GM23338 (cell line): Measurements from ENCODE around the gene AMPD3. TPM values are rescaled to one million over a fixed set of nuclear protein-coding genes. Genes with fewer than 3 reads are reported as not detected.
"Not testable (repeated sequence)": the region's sequence is repeated elsewhere in the genome, so short reads cannot be mapped to it uniquely, and the experiment has no call there.

Experiments
- ATAC-seq: fragments of 200-7000 bp; cut with Tn5 transposase; 3 replicates; pipeline ENCODE4 v1.9.1; 2020
- DNase-seq: peaks from one replicate; pipeline ENCODE4 v3.0.0-alpha.2; 2015; ENCODE audit warnings: low spot score
- H2AFZ ChIP-seq: fragments of 200-600 bp; sonication (generic); 2 replicates; pipeline ENCODE4 v1.8.0; 2016; ENCODE audit warnings: antibody characterized with exemption, mild to moderate bottlenecking, moderate library complexity
- H3F3A ChIP-seq: fragments of 200-600 bp; sonication (generic); replicated peaks from 2 replicates; pipeline ENCODE4 v1.8.0; 2017; ENCODE audit warnings: antibody characterized with exemption, mixed run types, low read depth
- H3K27ac ChIP-seq: fragments of 200-600 bp; sonication (generic); 2 replicates; pipeline ENCODE4 v1.6.1; 2016; ENCODE audit warnings: low read depth
- H3K27me3 ChIP-seq: fragments of 200-600 bp; sonication (generic); 2 replicates; pipeline ENCODE4 v1.8.0; 2016; ENCODE audit warnings: mild to moderate bottlenecking, mixed run types, moderate library complexity; ENCODE audit not compliant: insufficient read depth
- H3K36me3 ChIP-seq: fragments of 200-600 bp; sonication (generic); 2 replicates; pipeline ENCODE4 v1.8.0; 2016; ENCODE audit warnings: mild to moderate bottlenecking; ENCODE audit not compliant: insufficient read depth
- H3K4me1 ChIP-seq: fragments of 200-600 bp; sonication (generic); 2 replicates; pipeline ENCODE4 v1.8.0; 2016; ENCODE audit warnings: mild to moderate bottlenecking, moderate library complexity; ENCODE audit not compliant: insufficient read depth
- H3K4me2 ChIP-seq: fragments of 200-600 bp; sonication (generic); 2 replicates; pipeline ENCODE4 v1.7.1; 2017; ENCODE audit warnings: mixed run types
- H3K4me3 ChIP-seq: fragments of 200-600 bp; sonication (generic); 2 replicates; pipeline ENCODE4 v1.6.1; 2016; ENCODE audit warnings: mixed run types
- H3K79me2 ChIP-seq: fragments of 200-600 bp; sonication (generic); replicated peaks from 2 replicates; pipeline ENCODE4 v1.8.0; 2017; ENCODE audit warnings: mild to moderate bottlenecking; ENCODE audit not compliant: insufficient read depth
- H3K9me2 ChIP-seq: fragments of 200-600 bp; sonication (generic); 2 replicates; pipeline ENCODE4 v1.8.0; 2017; ENCODE audit not compliant: insufficient read depth
- H4K20me1 ChIP-seq: fragments of 200-600 bp; sonication (generic); replicated peaks from 2 replicates; pipeline ENCODE4 v1.8.0; 2017; ENCODE audit warnings: mild to moderate bottlenecking; ENCODE audit not compliant: insufficient read depth
- H3K27ac Mint-ChIP-seq: 2 replicates; pipeline ENCODE4 v1.8.0; 2020; ENCODE audit warnings: inconsistent platforms, mild to moderate bottlenecking, moderate library complexity, mixed read lengths
- H3K27me3 Mint-ChIP-seq: 3 replicates; pipeline ENCODE4 v1.8.0; 2022; ENCODE audit warnings: low read depth, mild to moderate bottlenecking, moderate library complexity, mixed read lengths, inconsistent platforms; ENCODE audit not compliant: insufficient read depth, poor library complexity
- H3K36me3 Mint-ChIP-seq: 3 replicates; pipeline ENCODE4 v1.8.0; 2021; ENCODE audit warnings: low read depth, mild to moderate bottlenecking, inconsistent platforms, moderate library complexity, mixed read lengths
- H3K4me1 Mint-ChIP-seq: 3 replicates; pipeline ENCODE4 v1.8.0; 2020; ENCODE audit warnings: mild to moderate bottlenecking, inconsistent platforms, mixed read lengths
- H3K4me3 Mint-ChIP-seq: 3 replicates; pipeline ENCODE4 v1.8.0; 2021; ENCODE audit warnings: moderate library complexity, mild to moderate bottlenecking, inconsistent platforms, mixed read lengths
- H3K9me3 Mint-ChIP-seq: 3 replicates; pipeline ENCODE4 v1.8.0; 2020; ENCODE audit warnings: moderate library complexity, mild to moderate bottlenecking, inconsistent platforms, mixed read lengths
- EZH2phosphoT487 ChIP-seq: fragments of 200-600 bp; sonication (generic); IDR thresholded peaks from one replicate; pipeline ENCODE4 v1.8.1; 2018; ENCODE audit warnings: antibody characterized with exemption; ENCODE audit not compliant: unreplicated experiment
- JUNB ChIP-seq: IDR thresholded peaks from one replicate; pipeline ENCODE4 v1.6.1; 2016; ENCODE audit warnings: antibody characterized with exemption; ENCODE audit not compliant: unreplicated experiment
- POLR2AphosphoS5 ChIP-seq: IDR thresholded peaks from 2 replicates; pipeline ENCODE4 v1.6.1; 2016; ENCODE audit warnings: antibody characterized with exemption, low read depth
- ZNF331 ChIP-seq: fragments of 250-450 bp; sonication (Bioruptor Pico); IDR thresholded peaks from 2 replicates; pipeline ENCODE4 v1.5.0; 2020; ENCODE audit warnings: low read depth, mild to moderate bottlenecking, moderate library complexity
- polyA plus RNA-seq: library from polyadenylated mRNA; unstranded; fragments of >200 nt; fragmentation: Nextera tagmentation; extraction: Ambion mirVana; gene quantifications from 2 replicates; pipeline ENCODE4 v1.2.1, GENCODE V29; 2016
- total RNA-seq: library from RNA; depleted of rRNA; stranded (reverse); fragments of >200 nt; shearing (Covaris generic); gene quantifications from 2 replicates; pipeline ENCODE4 v1.2.3, GENCODE V29; 2014
- TF ChIP-seq, protein P1 (sequence below): fragments of 250-450 bp; sonication (Bioruptor Pico); IDR thresholded peaks from 2 replicates; pipeline ENCODE4 v1.5.0; 2020; ENCODE audit warnings: mild to moderate bottlenecking, moderate library complexity

AMPD3 gene
- total and polyA plus RNA-seq, 2 experiments from 2014 or later: 1.6 to 2.1 TPM

DNA sequence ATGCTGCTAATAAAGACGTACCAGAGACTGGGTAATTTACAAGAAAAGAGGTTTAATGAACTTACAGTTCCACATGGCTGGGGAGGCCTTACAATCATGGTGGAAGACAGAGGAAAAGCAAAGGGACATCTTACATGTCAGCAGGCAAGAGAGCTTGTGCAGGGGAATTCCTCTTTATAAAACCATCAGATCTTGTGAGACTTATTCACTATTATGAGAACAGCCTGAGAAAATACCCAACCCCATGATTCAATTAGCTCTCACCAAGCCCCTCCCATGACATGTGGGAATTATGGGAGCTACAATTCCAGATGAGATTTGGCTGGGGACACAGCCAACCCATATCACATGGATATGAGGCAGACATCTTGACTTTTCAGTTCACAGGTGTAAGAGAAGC, 18.4 kb upstream of the AMPD3 start:
- H2AFZ ChIP-seq, H3F3A ChIP-seq, H3K9me3 Mint-ChIP-seq, DNase-seq, H3K27ac ChIP-seq, H3K27ac Mint-ChIP-seq, H3K4me1 Mint-ChIP-seq, H3K9me2 ChIP-seq, H4K20me1 ChIP-seq, H3K36me3 ChIP-seq, H3K36me3 Mint-ChIP-seq, H3K79me2 ChIP-seq, H3K4me1 ChIP-seq, ATAC-seq, H3K4me3 ChIP-seq, H3K4me3 Mint-ChIP-seq, H3K27me3 Mint-ChIP-seq, H3K4me2 ChIP-seq, H3K27me3 ChIP-seq: not testable (repeated sequence)

DNA sequence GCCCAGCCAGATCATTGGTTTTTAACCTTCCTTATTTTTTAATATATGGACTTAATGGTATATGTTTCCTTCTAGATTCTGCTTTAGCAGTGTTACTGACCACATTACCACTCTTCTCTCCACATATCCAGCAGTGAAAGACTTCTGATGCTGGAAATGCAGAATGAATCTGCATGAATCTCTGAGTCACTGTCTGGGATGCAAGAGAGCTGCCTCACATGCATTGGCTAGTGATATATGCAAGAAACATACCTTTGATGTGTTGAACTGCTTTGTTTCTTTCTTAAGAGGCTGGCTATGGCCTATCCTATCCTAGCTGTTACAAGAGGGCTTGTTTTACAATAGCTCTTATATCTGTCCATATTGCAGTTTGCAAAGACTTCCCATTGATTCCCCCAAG, 16.6 kb upstream of the AMPD3 start:
- no peaks in the 10 kb centered on the region for H3K9me3 Mint-ChIP-seq
- ATAC-seq: no peak
- peaks cover 2% of the 10 kb centered on the region for H3K27me3 Mint-ChIP-seq
- H3K4me1 Mint-ChIP-seq: peaks cover 5% of the 10 kb centered on the region; the same call in 2 of the 3 replicates
- H3K36me3 Mint-ChIP-seq: no peaks in the 10 kb centered on the region
- Histone ChIP-seq H3K4me3 (no peak overlapping the region), H4K20me1 (no peaks in the 10 kb centered on the region), H3K4me2 (no peak overlapping the region), H3F3A (no peaks in the 10 kb centered on the region), H3K9me2 (peaks cover 2% of the 10 kb centered on the region; the same call in 1 of the 2 replicates), H3K27me3 (no peaks in the 10 kb centered on the region), H2AFZ (no peak overlapping the region), H3K27ac (no peak overlapping the region), H3K36me3 (no peaks in the 10 kb centered on the region), H3K79me2 (no peaks in the 10 kb centered on the region), H3K4me1 (no peaks in the 10 kb centered on the region)
- DNase-seq: no peak
- TF ChIP-seq, protein P1, sequence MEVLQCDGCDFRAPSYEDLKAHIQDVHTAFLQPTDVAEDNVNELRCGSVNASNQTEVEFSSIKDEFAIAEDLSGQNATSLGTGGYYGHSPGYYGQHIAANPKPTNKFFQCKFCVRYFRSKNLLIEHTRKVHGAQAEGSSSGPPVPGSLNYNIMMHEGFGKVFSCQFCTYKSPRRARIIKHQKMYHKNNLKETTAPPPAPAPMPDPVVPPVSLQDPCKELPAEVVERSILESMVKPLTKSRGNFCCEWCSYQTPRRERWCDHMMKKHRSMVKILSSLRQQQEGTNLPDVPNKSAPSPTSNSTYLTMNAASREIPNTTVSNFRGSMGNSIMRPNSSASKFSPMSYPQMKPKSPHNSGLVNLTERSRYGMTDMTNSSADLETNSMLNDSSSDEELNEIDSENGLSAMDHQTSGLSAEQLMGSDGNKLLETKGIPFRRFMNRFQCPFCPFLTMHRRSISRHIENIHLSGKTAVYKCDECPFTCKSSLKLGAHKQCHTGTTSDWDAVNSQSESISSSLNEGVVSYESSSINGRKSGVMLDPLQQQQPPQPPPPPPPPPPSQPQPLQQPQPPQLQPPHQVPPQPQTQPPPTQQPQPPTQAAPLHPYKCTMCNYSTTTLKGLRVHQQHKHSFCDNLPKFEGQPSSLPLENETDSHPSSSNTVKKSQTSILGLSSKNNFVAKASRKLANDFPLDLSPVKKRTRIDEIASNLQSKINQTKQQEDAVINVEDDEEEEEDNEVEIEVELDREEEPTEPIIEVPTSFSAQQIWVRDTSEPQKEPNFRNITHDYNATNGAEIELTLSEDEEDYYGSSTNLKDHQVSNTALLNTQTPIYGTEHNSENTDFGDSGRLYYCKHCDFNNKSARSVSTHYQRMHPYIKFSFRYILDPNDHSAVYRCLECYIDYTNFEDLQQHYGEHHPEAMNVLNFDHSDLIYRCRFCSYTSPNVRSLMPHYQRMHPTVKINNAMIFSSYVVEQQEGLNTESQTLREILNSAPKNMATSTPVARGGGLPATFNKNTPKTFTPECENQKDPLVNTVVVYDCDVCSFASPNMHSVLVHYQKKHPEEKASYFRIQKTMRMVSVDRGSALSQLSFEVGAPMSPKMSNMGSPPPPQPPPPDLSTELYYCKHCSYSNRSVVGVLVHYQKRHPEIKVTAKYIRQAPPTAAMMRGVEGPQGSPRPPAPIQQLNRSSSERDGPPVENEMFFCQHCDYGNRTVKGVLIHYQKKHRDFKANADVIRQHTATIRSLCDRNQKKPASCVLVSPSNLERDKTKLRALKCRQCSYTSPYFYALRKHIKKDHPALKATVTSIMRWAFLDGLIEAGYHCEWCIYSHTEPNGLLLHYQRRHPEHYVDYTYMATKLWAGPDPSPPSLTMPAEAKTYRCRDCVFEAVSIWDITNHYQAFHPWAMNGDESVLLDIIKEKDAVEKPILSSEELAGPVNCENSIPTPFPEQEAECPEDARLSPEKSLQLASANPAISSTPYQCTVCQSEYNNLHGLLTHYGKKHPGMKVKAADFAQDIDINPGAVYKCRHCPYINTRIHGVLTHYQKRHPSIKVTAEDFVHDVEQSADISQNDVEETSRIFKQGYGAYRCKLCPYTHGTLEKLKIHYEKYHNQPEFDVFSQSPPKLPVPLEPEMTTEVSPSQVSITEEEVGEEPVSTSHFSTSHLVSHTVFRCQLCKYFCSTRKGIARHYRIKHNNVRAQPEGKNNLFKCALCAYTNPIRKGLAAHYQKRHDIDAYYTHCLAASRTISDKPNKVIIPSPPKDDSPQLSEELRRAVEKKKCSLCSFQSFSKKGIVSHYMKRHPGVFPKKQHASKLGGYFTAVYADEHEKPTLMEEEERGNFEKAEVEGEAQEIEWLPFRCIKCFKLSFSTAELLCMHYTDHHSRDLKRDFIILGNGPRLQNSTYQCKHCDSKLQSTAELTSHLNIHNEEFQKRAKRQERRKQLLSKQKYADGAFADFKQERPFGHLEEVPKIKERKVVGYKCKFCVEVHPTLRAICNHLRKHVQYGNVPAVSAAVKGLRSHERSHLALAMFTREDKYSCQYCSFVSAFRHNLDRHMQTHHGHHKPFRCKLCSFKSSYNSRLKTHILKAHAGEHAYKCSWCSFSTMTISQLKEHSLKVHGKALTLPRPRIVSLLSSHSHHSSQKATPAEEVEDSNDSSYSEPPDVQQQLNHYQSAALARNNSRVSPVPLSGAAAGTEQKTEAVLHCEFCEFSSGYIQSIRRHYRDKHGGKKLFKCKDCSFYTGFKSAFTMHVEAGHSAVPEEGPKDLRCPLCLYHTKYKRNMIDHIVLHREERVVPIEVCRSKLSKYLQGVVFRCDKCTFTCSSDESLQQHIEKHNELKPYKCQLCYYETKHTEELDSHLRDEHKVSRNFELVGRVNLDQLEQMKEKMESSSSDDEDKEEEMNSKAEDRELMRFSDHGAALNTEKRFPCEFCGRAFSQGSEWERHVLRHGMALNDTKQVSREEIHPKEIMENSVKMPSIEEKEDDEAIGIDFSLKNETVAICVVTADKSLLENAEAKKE: no peak
- TF ChIP-seq EZH2phosphoT487: no peak
- TF ChIP-seq JUNB: no peak
- TF ChIP-seq POLR2AphosphoS5: no peak
- no peak for TF ChIP-seq ZNF331 (CRISPR knock-in tag)
- no peak overlapping the region for H3K27ac Mint-ChIP-seq
- H3K4me3 Mint-ChIP-seq: no peak overlapping the region
